Parathyroid adenoma (tissue), 2 donors: ENCODE data around the gene IRF2BPL.

Experiments
- H2AFZ ChIP-seq: fragments of 300-600 bp; sonication (generic); one replicate; pipeline ENCODE4 v1.7.0; 2017; ENCODE audit warnings: antibody characterized with exemption, mild to moderate bottlenecking
- H3K27ac ChIP-seq: fragments of 300-600 bp; sonication (generic); one replicate; pipeline ENCODE4 v1.7.0; 2017
- H3K27me3 ChIP-seq: fragments of 300-600 bp; sonication (generic); one replicate; pipeline ENCODE4 v1.7.0; 2017; ENCODE audit warnings: low read length; ENCODE audit not compliant: control insufficient read depth, insufficient read depth
- H3K36me3 ChIP-seq: fragments of 300-600 bp; sonication (generic); one replicate; pipeline ENCODE4 v1.7.0; 2017; ENCODE audit warnings: low read length; ENCODE audit not compliant: control insufficient read depth, insufficient read depth
- H3K4me1 ChIP-seq: fragments of 300-600 bp; sonication (generic); one replicate; pipeline ENCODE4 v1.7.0; 2017; ENCODE audit warnings: control low read depth
- H3K4me2 ChIP-seq: fragments of 300-600 bp; sonication (generic); one replicate; pipeline ENCODE4 v1.7.0; 2017; ENCODE audit warnings: low read length
- H3K4me3 ChIP-seq: fragments of 300-600 bp; sonication (generic); one replicate; pipeline ENCODE4 v1.7.0; 2017; ENCODE audit warnings: low read depth, low read length
- H3K79me2 ChIP-seq: fragments of 300-600 bp; sonication (generic); one replicate; pipeline ENCODE4 v1.7.0; 2017; ENCODE audit warnings: control low read depth
- H3K9ac ChIP-seq: fragments of 300-600 bp; sonication (generic); one replicate; pipeline ENCODE4 v1.7.0; 2017; ENCODE audit warnings: mild to moderate bottlenecking
- H3K9me3 ChIP-seq: fragments of 300-600 bp; sonication (generic); one replicate; pipeline ENCODE4 v1.7.0; 2017; ENCODE audit warnings: low read length; ENCODE audit not compliant: control insufficient read depth
- TF ChIP-seq, protein P1 (sequence below): fragments of 300-600 bp; sonication (generic); IDR thresholded peaks from one replicate; pipeline ENCODE4 v1.7.0; 2017; ENCODE audit warnings: antibody characterized with exemption, mild to moderate bottlenecking
- donor health status: primary hyperparathyroidism.

Gene IRF2BPL

GRCh38 chr14:77028384-77029231 lies at the start of gene IRF2BPL:
IRF2BPL (minus strand) TSS chr14:77028708; CDS start chr14:77027792, 916 bp downstream.
- Histone ChIP-seq H3K9me3 (no peaks in the 10 kb centered on the region), H3K4me2 (peak within 1 kb of the TSS; percentile 77), H3K4me1 (peaks cover 22% of the 10 kb centered on the region), H3K9ac (peak within 1 kb of the TSS; percentile 100), H3K36me3 (no peaks in the 10 kb centered on the region), H3K79me2 (peaks cover 31% of the 10 kb centered on the region), H3K27me3 (no peaks in the 10 kb centered on the region), H2AFZ (peak within 1 kb of the TSS; percentile 45), H3K4me3 (peak within 1 kb of the TSS; percentile 96), H3K27ac (peak within 1 kb of the TSS; percentile 100)
- TF ChIP-seq, protein P1, sequence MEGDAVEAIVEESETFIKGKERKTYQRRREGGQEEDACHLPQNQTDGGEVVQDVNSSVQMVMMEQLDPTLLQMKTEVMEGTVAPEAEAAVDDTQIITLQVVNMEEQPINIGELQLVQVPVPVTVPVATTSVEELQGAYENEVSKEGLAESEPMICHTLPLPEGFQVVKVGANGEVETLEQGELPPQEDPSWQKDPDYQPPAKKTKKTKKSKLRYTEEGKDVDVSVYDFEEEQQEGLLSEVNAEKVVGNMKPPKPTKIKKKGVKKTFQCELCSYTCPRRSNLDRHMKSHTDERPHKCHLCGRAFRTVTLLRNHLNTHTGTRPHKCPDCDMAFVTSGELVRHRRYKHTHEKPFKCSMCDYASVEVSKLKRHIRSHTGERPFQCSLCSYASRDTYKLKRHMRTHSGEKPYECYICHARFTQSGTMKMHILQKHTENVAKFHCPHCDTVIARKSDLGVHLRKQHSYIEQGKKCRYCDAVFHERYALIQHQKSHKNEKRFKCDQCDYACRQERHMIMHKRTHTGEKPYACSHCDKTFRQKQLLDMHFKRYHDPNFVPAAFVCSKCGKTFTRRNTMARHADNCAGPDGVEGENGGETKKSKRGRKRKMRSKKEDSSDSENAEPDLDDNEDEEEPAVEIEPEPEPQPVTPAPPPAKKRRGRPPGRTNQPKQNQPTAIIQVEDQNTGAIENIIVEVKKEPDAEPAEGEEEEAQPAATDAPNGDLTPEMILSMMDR = no peak

DNA sequence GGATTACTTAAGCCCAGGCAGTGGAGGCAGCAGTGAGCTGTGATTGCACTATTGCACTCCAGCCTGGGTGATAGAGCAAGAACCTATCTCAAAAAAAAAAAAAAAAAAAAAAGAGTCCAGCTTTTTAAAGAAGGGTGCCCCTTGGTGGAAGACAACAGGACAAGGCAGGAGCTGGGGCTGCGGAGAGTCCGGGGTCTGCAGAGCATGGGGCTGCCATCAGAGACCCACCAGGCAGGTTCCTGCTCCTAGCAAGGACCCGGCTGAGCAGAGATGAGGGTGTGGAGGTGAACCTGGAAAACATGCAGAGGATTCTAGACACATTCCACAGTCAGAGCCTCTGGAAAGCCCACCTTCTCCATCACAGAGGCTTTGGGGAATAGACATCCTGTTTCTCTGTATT lies 48.5 kb upstream of the IRF2BPL start:
- H3K4me3 ChIP-seq = no peak overlapping the region

GRCh38 chr14:77076113-77076631 lies 47.7 kb upstream of the IRF2BPL start:
- no peak overlapping the region for H3K4me3 ChIP-seq
- TF ChIP-seq, protein P1 = no peak
- H3K27me3 ChIP-seq = no peaks in the 10 kb centered on the region
- no peaks in the 10 kb centered on the region for H3K9me3 ChIP-seq
- peak overlapping the region; percentile 81 for H2AFZ ChIP-seq
- peak overlapping the region; percentile 40 for H3K4me2 ChIP-seq
- no peak overlapping the region for H3K9ac ChIP-seq
- no peaks in the 10 kb centered on the region for H3K79me2 ChIP-seq
- no peaks in the 10 kb centered on the region for H3K36me3 ChIP-seq
- peaks cover 25% of the 10 kb centered on the region for H3K4me1 ChIP-seq
- H3K27ac ChIP-seq = peak overlapping the region; percentile 90

More for the DNA sequence above, 48.5 kb upstream of the IRF2BPL start:
- Histone ChIP-seq H3K4me2 (peak overlapping the region; percentile 40), H3K4me1 (peaks cover 17% of the 10 kb centered on the region), H3K27me3 (no peaks in the 10 kb centered on the region), H3K9me3 (no peaks in the 10 kb centered on the region), H3K79me2 (no peaks in the 10 kb centered on the region), H3K9ac (no peak overlapping the region), H3K27ac (peak overlapping the region; percentile 90), H2AFZ (peak overlapping the region; percentile 81), H3K36me3 (no peaks in the 10 kb centered on the region)
- TF ChIP-seq, protein P1 = no peak

- H3K27me3 ChIP-seq = no peaks in the 10 kb centered on the region
- H3K79me2 ChIP-seq = no peaks in the 10 kb centered on the region
- no peak overlapping the region for H3K4me2 ChIP-seq
- no peaks in the 10 kb centered on the region for H3K9me3 ChIP-seq
- H3K4me1 ChIP-seq = peaks cover 28% of the 10 kb centered on the region
- peak overlapping the region; percentile 90 for H3K27ac ChIP-seq
- H2AFZ ChIP-seq = no peak overlapping the region
- TF ChIP-seq, protein P1 = no peak
- no peaks in the 10 kb centered on the region for H3K36me3 ChIP-seq
- no peak overlapping the region for H3K4me3 ChIP-seq
- no peak overlapping the region for H3K9ac ChIP-seq
Observed at GRCh38 chr14:77074969-77075368, 46.5 kb upstream of the IRF2BPL start.
